Measurements from ENCODE around the gene BLM. TPM values are rescaled to one million over a fixed set of nuclear protein-coding genes. Genes with fewer than 3 reads are reported as not detected.
"Not testable (repeated sequence)": the region's sequence is repeated elsewhere in the genome, so short reads cannot be mapped to it uniquely, and the experiment has no call there.

The BLM gene
- polyA plus RNA-seq, 1 donor (not counting 4 experiments of a cell fraction or from before 2014, with no cell fraction given) = 4.4 TPM

DNA sequence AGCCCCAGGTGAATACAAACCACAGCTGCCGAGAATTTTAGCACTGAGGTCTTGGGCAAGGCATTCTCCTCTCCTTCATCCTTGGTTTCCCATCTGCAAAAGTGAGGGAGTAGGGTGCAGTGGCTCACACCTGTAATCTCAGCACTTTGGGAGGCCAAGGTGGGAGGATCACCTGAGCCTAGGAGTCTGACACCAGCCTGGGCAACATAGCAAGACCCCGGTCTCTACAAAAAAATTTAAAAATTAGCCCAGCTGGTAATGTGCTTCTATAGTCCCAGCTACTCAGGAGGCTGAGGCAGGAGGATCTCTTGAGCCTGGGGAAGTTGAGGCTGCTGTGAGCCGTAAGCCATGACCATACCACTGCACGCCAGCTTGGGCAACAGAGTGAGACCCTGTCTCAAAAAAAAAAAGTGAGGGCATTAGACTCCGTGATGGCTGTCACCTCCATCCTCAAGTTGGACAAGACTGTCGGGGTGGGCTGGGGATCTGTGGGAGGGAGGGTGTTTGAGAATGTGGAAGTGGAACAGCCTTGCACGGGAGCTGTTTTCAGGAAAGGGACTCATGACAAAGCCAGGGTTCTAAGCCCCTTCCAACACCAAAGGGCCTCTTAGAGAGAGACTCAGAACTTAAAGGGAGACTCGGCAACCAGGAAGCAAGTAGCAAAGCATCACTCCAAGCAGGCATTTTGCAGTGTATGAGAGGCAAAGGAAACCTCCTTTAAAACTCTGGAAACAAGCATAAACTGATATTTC is 105.2 kb downstream of the BLM start:
- Histone ChIP-seq H3K9me1 (ENCODE audit: control insufficient read depth, extremely low read depth, insufficient read depth, low read length) (no peaks in the 10 kb centered on the region), H3K36me3 (ENCODE audit: control insufficient read depth in 2 of 2, extremely low read depth in 1 of 2, insufficient read depth in 2 of 2, low read length in 2 of 2) (no peaks in the 10 kb centered on the region), H3K27ac (ENCODE audit: control insufficient read depth, insufficient read depth, low read length) (no peak overlapping the region), H3K4me1 (ENCODE audit: control insufficient read depth, extremely low read depth, insufficient read depth, low read length) (no peaks in the 10 kb centered on the region), H4K20me1 (ENCODE audit: control insufficient read depth, extremely low read depth, insufficient read depth, low read length) (no peaks in the 10 kb centered on the region), H3K27me3 (ENCODE audit: control insufficient read depth, extremely low read depth, insufficient read depth, low read length) (peaks cover 4% of the 10 kb centered on the region), H3K79me2 (ENCODE audit: control insufficient read depth, insufficient read depth, low read length) (no peaks in the 10 kb centered on the region), H3K9me3 (ENCODE audit: control insufficient read depth, low read depth, low read length) (no peaks in the 10 kb centered on the region), H2AFZ (ENCODE audit: control insufficient read depth, low read length) (no peak overlapping the region), H3K4me2 (ENCODE audit: control insufficient read depth, extremely low read depth, insufficient read depth, low read depth, low read length) (no peak overlapping the region), H3K9ac (ENCODE audit: control insufficient read depth, extremely low read depth, insufficient read depth, low read length) (no peak overlapping the region), H3K4me3 (ENCODE audit: control insufficient read depth in 2 of 3, extremely low read depth in 1 of 3, insufficient read depth in 2 of 3, low read depth in 1 of 3, low read length in 3 of 3) (no peak overlapping the region)
- DNase-seq (ENCODE audit: low read depth, low spot score) (no peak), FAIRE-seq (no peak)
- dilution Hi-C loops (cut with MboI; ENCODE audit: extremely low pct_ligation_motif_present, low sequenced_read_pairs) = no loop called here
- TF ChIP-seq, protein P1, sequence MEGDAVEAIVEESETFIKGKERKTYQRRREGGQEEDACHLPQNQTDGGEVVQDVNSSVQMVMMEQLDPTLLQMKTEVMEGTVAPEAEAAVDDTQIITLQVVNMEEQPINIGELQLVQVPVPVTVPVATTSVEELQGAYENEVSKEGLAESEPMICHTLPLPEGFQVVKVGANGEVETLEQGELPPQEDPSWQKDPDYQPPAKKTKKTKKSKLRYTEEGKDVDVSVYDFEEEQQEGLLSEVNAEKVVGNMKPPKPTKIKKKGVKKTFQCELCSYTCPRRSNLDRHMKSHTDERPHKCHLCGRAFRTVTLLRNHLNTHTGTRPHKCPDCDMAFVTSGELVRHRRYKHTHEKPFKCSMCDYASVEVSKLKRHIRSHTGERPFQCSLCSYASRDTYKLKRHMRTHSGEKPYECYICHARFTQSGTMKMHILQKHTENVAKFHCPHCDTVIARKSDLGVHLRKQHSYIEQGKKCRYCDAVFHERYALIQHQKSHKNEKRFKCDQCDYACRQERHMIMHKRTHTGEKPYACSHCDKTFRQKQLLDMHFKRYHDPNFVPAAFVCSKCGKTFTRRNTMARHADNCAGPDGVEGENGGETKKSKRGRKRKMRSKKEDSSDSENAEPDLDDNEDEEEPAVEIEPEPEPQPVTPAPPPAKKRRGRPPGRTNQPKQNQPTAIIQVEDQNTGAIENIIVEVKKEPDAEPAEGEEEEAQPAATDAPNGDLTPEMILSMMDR (optimal IDR thresholded peaks at IDR 0.05 in 1 of 3, IDR thresholded peaks at IDR 0.05 in 1 of 3, conservative IDR thresholded peaks at IDR 0.05 in 1 of 3; ENCODE audit: extremely low read depth in 1 of 3, insufficient read depth in 2 of 3, low read length in 3 of 3) = no peak
- TF ChIP-seq EZH2 (IDR thresholded peaks at IDR 0.05; ENCODE audit: low read length) = no peak

DNA sequence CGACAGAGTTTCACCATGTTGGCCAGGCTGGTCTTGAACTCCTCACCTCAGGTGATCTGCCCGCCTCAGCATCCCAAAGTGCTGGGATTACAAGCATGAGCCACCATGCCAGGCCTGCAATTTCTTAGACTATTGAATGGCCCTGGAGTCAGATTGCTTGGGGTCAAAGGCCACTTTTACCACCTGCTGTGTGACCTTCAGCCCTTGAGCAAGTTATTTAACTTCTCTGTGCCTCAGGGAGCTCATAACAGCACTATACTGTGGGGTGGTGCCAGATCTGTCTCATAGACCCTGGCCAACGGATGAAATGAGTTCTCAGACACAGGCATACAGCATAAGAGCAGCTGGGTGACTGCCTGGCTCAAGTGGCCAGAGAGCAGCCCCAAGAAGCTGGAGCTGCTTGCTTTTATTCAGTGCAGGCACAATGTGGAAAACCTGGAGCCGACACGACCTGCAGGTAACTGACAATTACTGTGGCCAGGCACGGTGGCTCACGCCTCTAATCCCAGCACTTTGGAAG is 106.4 kb downstream of the BLM start:
- H3K9ac ChIP-seq (ENCODE audit: control insufficient read depth, extremely low read depth, insufficient read depth, low read length) = no peak overlapping the region
- H3K36me3 ChIP-seq (ENCODE audit: control insufficient read depth in 2 of 2, extremely low read depth in 1 of 2, insufficient read depth in 2 of 2, low read length in 2 of 2) = no peaks in the 10 kb centered on the region
- H3K9me3 ChIP-seq (ENCODE audit: control insufficient read depth, low read depth, low read length) = no peaks in the 10 kb centered on the region
- dilution Hi-C loops (cut with MboI; ENCODE audit: extremely low pct_ligation_motif_present, low sequenced_read_pairs) = no loop called here
- H3K4me3 ChIP-seq (ENCODE audit: control insufficient read depth in 2 of 3, extremely low read depth in 1 of 3, insufficient read depth in 2 of 3, low read depth in 1 of 3, low read length in 3 of 3) = no peak overlapping the region
- no peak overlapping the region for H3K4me2 ChIP-seq (ENCODE audit: control insufficient read depth, extremely low read depth, insufficient read depth, low read depth, low read length)
- peaks cover 4% of the 10 kb centered on the region for H3K27me3 ChIP-seq (ENCODE audit: control insufficient read depth, extremely low read depth, insufficient read depth, low read length)
- H3K4me1 ChIP-seq (ENCODE audit: control insufficient read depth, extremely low read depth, insufficient read depth, low read length) = no peaks in the 10 kb centered on the region
- H2AFZ ChIP-seq (ENCODE audit: control insufficient read depth, low read length) = no peak overlapping the region
- TF ChIP-seq EZH2 (IDR thresholded peaks at IDR 0.05; ENCODE audit: low read length) = no peak
- H3K27ac ChIP-seq (ENCODE audit: control insufficient read depth, insufficient read depth, low read length) = no peak overlapping the region
- FAIRE-seq (no peak), DNase-seq (ENCODE audit: low read depth, low spot score) (no peak)
- H3K9me1 ChIP-seq (ENCODE audit: control insufficient read depth, extremely low read depth, insufficient read depth, low read length) = no peaks in the 10 kb centered on the region
- H3K79me2 ChIP-seq (ENCODE audit: control insufficient read depth, insufficient read depth, low read length) = no peaks in the 10 kb centered on the region
- no peaks in the 10 kb centered on the region for H4K20me1 ChIP-seq (ENCODE audit: control insufficient read depth, extremely low read depth, insufficient read depth, low read length)

DNA sequence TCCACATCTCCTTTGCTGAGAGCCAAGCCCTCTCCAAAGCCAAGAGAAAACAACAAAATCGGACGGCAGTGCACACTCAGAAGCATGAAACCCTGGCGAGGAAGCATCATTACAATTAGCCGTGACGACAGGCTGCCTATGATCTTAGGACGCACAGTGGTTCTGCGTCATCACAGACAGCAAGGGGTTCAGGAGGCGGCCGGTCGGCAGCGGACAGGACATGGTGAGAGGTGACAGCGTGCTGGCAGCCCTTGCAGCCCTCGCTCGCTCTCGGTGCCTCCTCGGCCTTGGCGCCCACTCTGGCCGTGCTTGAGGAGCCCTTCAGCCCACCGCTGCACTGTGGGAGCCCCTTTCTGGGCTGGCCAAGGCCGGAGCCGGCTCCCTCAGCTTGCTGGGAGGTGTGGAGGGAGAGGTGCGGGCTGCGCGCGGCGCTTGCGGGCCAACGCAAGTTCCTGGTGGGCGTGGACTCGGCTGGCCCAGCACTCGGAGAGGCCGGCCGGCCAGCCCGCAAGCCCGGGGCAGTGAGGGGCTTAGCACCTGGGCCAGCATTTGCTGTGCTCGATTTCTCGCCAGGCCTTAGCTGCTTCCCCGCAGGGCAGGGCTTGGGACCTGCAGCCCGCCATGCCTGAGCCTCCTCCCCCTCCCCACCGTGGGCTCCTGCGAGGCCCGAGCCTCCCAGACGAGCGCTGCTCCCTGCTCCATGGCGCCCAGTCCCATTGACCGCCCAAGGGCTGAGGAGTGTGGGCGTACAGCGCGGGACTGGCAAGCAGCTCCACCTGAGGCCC is 108.2 kb downstream of the BLM start:
- H2AFZ ChIP-seq (ENCODE audit: control insufficient read depth, low read length); H3K9me1 ChIP-seq (ENCODE audit: control insufficient read depth, extremely low read depth, insufficient read depth, low read length); H4K20me1 ChIP-seq (ENCODE audit: control insufficient read depth, extremely low read depth, insufficient read depth, low read length); H3K36me3 ChIP-seq (ENCODE audit: control insufficient read depth in 2 of 2, extremely low read depth in 1 of 2, insufficient read depth in 2 of 2, low read length in 2 of 2); H3K27me3 ChIP-seq (ENCODE audit: control insufficient read depth, extremely low read depth, insufficient read depth, low read length); H3K4me2 ChIP-seq (ENCODE audit: control insufficient read depth, extremely low read depth, insufficient read depth, low read depth, low read length); H3K4me3 ChIP-seq (ENCODE audit: control insufficient read depth in 2 of 3, extremely low read depth in 1 of 3, insufficient read depth in 2 of 3, low read depth in 1 of 3, low read length in 3 of 3); dilution Hi-C loops (cut with MboI; ENCODE audit: extremely low pct_ligation_motif_present, low sequenced_read_pairs); DNase-seq (ENCODE audit: low read depth, low spot score); H3K9me3 ChIP-seq (ENCODE audit: control insufficient read depth, low read depth, low read length); H3K27ac ChIP-seq (ENCODE audit: control insufficient read depth, insufficient read depth, low read length); FAIRE-seq; H3K79me2 ChIP-seq (ENCODE audit: control insufficient read depth, insufficient read depth, low read length); H3K9ac ChIP-seq (ENCODE audit: control insufficient read depth, extremely low read depth, insufficient read depth, low read length); H3K4me1 ChIP-seq (ENCODE audit: control insufficient read depth, extremely low read depth, insufficient read depth, low read length): not testable (repeated sequence)

DNA sequence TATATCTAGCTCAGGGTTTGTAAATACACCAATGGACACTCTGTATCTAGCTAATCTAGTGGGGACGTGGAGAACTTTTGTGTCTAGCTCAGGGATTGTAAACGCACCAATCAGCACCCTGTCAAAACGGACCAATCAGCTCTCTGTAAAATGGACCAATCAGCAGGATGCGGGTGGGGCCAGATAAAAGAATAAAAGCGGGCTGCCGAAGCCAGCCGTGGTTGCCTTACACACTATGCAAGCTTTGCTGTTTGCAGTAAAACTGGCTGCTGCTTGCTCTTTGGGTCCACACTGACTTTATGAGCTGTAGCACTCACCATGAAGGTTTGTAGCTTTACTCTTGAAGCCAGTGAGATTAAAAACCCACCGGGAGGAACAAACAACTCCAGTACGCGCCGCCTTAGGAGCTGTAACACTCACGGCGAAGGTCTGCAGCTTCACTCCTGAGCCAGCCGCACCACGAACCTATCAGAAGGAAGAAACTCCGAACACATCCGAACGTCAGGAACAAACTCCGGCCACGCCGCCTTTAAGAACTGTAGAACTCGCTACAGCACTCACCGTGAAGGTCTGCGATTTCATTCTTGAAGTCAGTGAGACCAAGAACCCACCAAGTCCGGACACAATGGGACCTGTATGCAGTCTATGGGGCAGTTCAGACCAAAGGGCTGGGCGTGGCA is 109.2 kb downstream of the BLM start:
- H3K4me2 ChIP-seq (ENCODE audit: control insufficient read depth, extremely low read depth, insufficient read depth, low read depth, low read length); H3K9me3 ChIP-seq (ENCODE audit: control insufficient read depth, low read depth, low read length); H3K4me3 ChIP-seq (ENCODE audit: control insufficient read depth in 2 of 3, extremely low read depth in 1 of 3, insufficient read depth in 2 of 3, low read depth in 1 of 3, low read length in 3 of 3); H3K4me1 ChIP-seq (ENCODE audit: control insufficient read depth, extremely low read depth, insufficient read depth, low read length); H3K27ac ChIP-seq (ENCODE audit: control insufficient read depth, insufficient read depth, low read length); FAIRE-seq; dilution Hi-C loops (cut with MboI; ENCODE audit: extremely low pct_ligation_motif_present, low sequenced_read_pairs); H3K9ac ChIP-seq (ENCODE audit: control insufficient read depth, extremely low read depth, insufficient read depth, low read length); DNase-seq (ENCODE audit: low read depth, low spot score); H3K36me3 ChIP-seq (ENCODE audit: control insufficient read depth in 2 of 2, extremely low read depth in 1 of 2, insufficient read depth in 2 of 2, low read length in 2 of 2); H3K27me3 ChIP-seq (ENCODE audit: control insufficient read depth, extremely low read depth, insufficient read depth, low read length); H3K79me2 ChIP-seq (ENCODE audit: control insufficient read depth, insufficient read depth, low read length); H2AFZ ChIP-seq (ENCODE audit: control insufficient read depth, low read length); H3K9me1 ChIP-seq (ENCODE audit: control insufficient read depth, extremely low read depth, insufficient read depth, low read length); H4K20me1 ChIP-seq (ENCODE audit: control insufficient read depth, extremely low read depth, insufficient read depth, low read length): not testable (repeated sequence)

Measured in keratinocyte (primary cell).